ENCODE measurements around the gene SPSB4. TPM values are rescaled to one million over a fixed set of nuclear protein-coding genes. Genes with fewer than 3 reads are reported as not detected.

The SPSB4 gene
- total and polyA plus RNA-seq, 2 donors (not counting 1 experiment from before 2014, with no cell fraction given) = not detected

DNA sequence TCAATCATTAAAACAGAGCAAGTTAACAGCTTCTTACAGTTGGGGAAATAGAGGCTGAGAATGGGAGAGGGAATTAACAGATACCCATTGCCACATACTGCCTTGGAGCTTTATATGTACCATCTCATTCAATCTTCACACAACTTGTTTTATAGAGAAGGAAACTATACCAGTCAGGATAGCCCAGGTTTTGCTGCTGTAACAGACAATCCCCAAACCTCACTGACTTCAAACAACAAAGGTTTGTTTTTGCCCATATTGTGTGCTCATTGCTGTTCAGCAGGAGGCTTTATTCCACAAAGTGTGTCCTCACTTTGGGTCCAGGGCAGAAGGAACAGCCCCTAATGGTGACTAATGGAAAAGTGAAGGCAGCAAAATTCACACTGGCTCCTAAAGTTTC lies 59.2 kb downstream of the SPSB4 start:
- intact Hi-C loops (cut with micrococcal nuclease) = no loop called here
- H3K9me3 Mint-ChIP-seq (ENCODE audit: insufficient read depth) = no peaks in the 10 kb centered on the region
- ATAC-seq (ENCODE audit: low read depth) = no peak

DNA sequence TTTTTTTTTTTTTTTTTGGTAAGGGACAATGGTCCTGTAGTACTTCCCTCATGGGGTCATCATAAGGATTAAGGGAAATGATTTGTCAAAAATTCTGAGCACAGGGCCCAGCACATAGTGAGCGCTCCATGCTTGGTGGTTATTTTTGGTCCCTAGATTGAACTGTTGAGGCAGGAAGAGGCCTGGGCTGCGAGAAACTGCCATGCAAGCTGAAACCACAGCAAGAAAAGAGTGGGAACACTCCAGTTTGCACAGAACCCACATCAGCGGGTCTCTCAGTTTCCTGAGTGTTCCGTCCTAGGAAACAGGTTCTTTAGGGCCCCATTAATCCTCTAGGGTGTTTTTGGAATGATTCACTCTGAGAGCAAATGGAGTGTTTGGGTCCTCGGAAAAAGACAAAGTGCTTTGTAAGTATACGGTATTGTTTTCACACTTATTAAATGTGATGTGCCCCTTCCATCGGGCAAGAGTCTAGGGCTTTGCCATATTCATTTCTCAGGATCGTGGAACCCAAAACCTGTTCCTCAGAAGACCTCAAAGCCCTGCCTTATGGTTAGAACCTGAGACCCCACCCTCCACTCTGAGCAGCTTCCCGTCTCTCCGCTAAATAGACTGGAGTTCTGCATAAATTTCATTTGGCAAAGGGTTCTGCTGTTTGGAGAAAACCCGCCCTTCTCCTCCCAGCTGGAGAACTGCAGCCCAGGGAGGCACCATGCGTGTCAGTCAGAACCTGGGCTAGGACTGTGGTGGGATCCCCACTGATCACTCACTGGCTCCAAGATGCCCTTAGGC lies 60.4 kb downstream of the SPSB4 start:
- no peaks in the 10 kb centered on the region for H3K79me2 ChIP-seq (ENCODE audit: control insufficient read depth, insufficient read depth, low read length)
- intact Hi-C loops (cut with micrococcal nuclease) = no loop called here

More for the DNA sequence above, 59.2 kb downstream of the SPSB4 start:
- no peaks in the 10 kb centered on the region for H3K79me2 ChIP-seq (ENCODE audit: control insufficient read depth, insufficient read depth, low read length)
- no peak overlapping the region for H3K4me3 ChIP-seq (ENCODE audit: control extremely low read depth in 1 of 5, extremely low read depth in 1 of 5, insufficient read depth in 1 of 5, low read depth in 2 of 5, low read length in 4 of 5)
- H3K9me3 ChIP-seq (ENCODE audit: control extremely low read depth in 1 of 3, control insufficient read depth in 2 of 3, insufficient read depth in 1 of 3, low read length in 2 of 3) = peaks cover 0 to 7% (median 3%) of the 10 kb centered on the region in 3 donors
- peaks cover 0 to 3% (median 0%) of the 10 kb centered on the region in 4 experiments for H3K27me3 ChIP-seq (replicated peaks in 1 of 4; ENCODE audit: control extremely low read depth in 1 of 4, control insufficient read depth in 3 of 4, insufficient read depth in 4 of 4, low read length in 3 of 4)
- Mint-ChIP-seq H3K4me1 (no peaks in the 10 kb centered on the region), H3K27ac (no peak overlapping the region), H3K27me3 (peaks cover 4% of the 10 kb centered on the region), H3K4me3 (no peak overlapping the region)
- H2AFZ ChIP-seq (ENCODE audit: insufficient read depth, low read depth, low read length, poor library complexity, severe bottlenecking) = no peak overlapping the region
- no peak overlapping the region for H3K4me2 ChIP-seq (replicated peaks; ENCODE audit: low read depth, low read length, poor library complexity, severe bottlenecking)
- no peaks in the 10 kb centered on the region for H3K36me3 ChIP-seq (replicated peaks in 1 of 2; ENCODE audit: control extremely low read depth in 1 of 2, control insufficient read depth in 1 of 2, extremely low read depth in 1 of 2, insufficient read depth in 2 of 2, low read length in 1 of 2)
- ChIA-PET CTCF (no interaction called here), POLR2A (no interaction called here)
- H3K9ac ChIP-seq (ENCODE audit: low read length) = no peak overlapping the region
- DNase-seq = no peak
- no peaks in the 10 kb centered on the region for H4K20me1 ChIP-seq (ENCODE audit: control insufficient read depth, insufficient read depth, low read length, poor library complexity, severe bottlenecking)
- no peak for TF ChIP-seq EZH2 (IDR thresholded peaks at IDR 0.05; ENCODE audit: borderline replicate concordance, insufficient read depth, low read depth, low read length, poor library complexity, severe bottlenecking)
- TF ChIP-seq, protein P1, sequence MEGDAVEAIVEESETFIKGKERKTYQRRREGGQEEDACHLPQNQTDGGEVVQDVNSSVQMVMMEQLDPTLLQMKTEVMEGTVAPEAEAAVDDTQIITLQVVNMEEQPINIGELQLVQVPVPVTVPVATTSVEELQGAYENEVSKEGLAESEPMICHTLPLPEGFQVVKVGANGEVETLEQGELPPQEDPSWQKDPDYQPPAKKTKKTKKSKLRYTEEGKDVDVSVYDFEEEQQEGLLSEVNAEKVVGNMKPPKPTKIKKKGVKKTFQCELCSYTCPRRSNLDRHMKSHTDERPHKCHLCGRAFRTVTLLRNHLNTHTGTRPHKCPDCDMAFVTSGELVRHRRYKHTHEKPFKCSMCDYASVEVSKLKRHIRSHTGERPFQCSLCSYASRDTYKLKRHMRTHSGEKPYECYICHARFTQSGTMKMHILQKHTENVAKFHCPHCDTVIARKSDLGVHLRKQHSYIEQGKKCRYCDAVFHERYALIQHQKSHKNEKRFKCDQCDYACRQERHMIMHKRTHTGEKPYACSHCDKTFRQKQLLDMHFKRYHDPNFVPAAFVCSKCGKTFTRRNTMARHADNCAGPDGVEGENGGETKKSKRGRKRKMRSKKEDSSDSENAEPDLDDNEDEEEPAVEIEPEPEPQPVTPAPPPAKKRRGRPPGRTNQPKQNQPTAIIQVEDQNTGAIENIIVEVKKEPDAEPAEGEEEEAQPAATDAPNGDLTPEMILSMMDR (IDR thresholded peaks at IDR 0.05) = no peak
- no peaks in the 10 kb centered on the region for H3K4me1 ChIP-seq (ENCODE audit: control insufficient read depth in 2 of 2, insufficient read depth in 2 of 2, low read length in 2 of 2)
- no peak overlapping the region for H3K27ac ChIP-seq (ENCODE audit: low read length in 2 of 2)

More for the DNA sequence above, 60.4 kb downstream of the SPSB4 start:
- no peak overlapping the region for H3K9ac ChIP-seq (ENCODE audit: low read length)
- DNase-seq (no peak), ATAC-seq (ENCODE audit: low read depth) (no peak)
- Mint-ChIP-seq H3K4me3 (no peak overlapping the region), H3K9me3 (ENCODE audit: insufficient read depth) (no peaks in the 10 kb centered on the region), H3K4me1 (no peaks in the 10 kb centered on the region), H3K27ac (no peak overlapping the region), H3K27me3 (peaks cover 4% of the 10 kb centered on the region)
- no peaks in the 10 kb centered on the region for H3K4me1 ChIP-seq (ENCODE audit: control insufficient read depth in 2 of 2, insufficient read depth in 2 of 2, low read length in 2 of 2)
- H3K27ac ChIP-seq (ENCODE audit: low read length in 2 of 2) = no peak overlapping the region
- no peaks in the 10 kb centered on the region for H4K20me1 ChIP-seq (ENCODE audit: control insufficient read depth, insufficient read depth, low read length, poor library complexity, severe bottlenecking)
- H3K4me2 ChIP-seq (replicated peaks; ENCODE audit: low read depth, low read length, poor library complexity, severe bottlenecking) = no peak overlapping the region
- H3K9me3 ChIP-seq (ENCODE audit: control extremely low read depth in 1 of 3, control insufficient read depth in 2 of 3, insufficient read depth in 1 of 3, low read length in 2 of 3) = peaks cover 0 to 7% (median 3%) of the 10 kb centered on the region in 3 donors
- TF ChIP-seq EZH2 (IDR thresholded peaks at IDR 0.05; ENCODE audit: borderline replicate concordance, insufficient read depth, low read depth, low read length, poor library complexity, severe bottlenecking) = no peak
- TF ChIP-seq, protein P1 (IDR thresholded peaks at IDR 0.05) = no peak
- CTCF ChIA-PET = interaction anchor here (1.3 kb wide), 1 partner anchor 212 kb away, joined by 3 read pairs; no protein-coding TSS in a partner anchor
- no peak overlapping the region for H3K4me3 ChIP-seq (ENCODE audit: control extremely low read depth in 1 of 5, extremely low read depth in 1 of 5, insufficient read depth in 1 of 5, low read depth in 2 of 5, low read length in 4 of 5)
- peaks cover 0 to 3% (median 0%) of the 10 kb centered on the region in 4 experiments for H3K27me3 ChIP-seq (replicated peaks in 1 of 4; ENCODE audit: control extremely low read depth in 1 of 4, control insufficient read depth in 3 of 4, insufficient read depth in 4 of 4, low read length in 3 of 4)
- 60% methylated on average over 10 of the region's 12 CpGs for WGBS (ENCODE audit: insufficient coverage)
- no peak overlapping the region for H2AFZ ChIP-seq (ENCODE audit: insufficient read depth, low read depth, low read length, poor library complexity, severe bottlenecking)
- no peaks in the 10 kb centered on the region for H3K36me3 ChIP-seq (replicated peaks in 1 of 2; ENCODE audit: control extremely low read depth in 1 of 2, control insufficient read depth in 1 of 2, extremely low read depth in 1 of 2, insufficient read depth in 2 of 2, low read length in 1 of 2)
- POLR2A ChIA-PET = no interaction called here
